Measurements from ENCODE around the gene OSBPL1A. TPM values are rescaled to one million over a fixed set of nuclear protein-coding genes. Genes with fewer than 3 reads are reported as not detected.
A peak's percentile ranks its signal among the peaks of the same experiment; 100 is the strongest.
"Not testable (repeated sequence)": the region's sequence is repeated elsewhere in the genome, so short reads cannot be mapped to it uniquely, and the experiment has no call there.

The OSBPL1A gene
- total RNA-seq, 1 experiment from 2014 or later, result 34.6 TPM

- Histone ChIP-seq H3K4me3 (no peak overlapping the region), H3K27ac (no peak overlapping the region), H3K9me3 (replicated peaks) (no peaks in the 10 kb centered on the region), H3K4me1 (replicated peaks) (no peaks in the 10 kb centered on the region), H3K36me3 (no peaks in the 10 kb centered on the region), H3K27me3 (replicated peaks) (no peaks in the 10 kb centered on the region)
- no peak for DNase-seq (ENCODE audit: low read depth in 1 of 2, low spot score in 2 of 2)
These were observed 10.9 kb downstream of the OSBPL1A start for GRCh38 chr18:24386681-24387080.

GRCh38 chr18:24381126-24381525 is 16.5 kb downstream of the OSBPL1A start:
- Histone ChIP-seq H3K36me3 (0 out of 2 replicates have a peak, but pooled peaks cover 4% of the 10 kb centered on the region), H3K4me1 (replicated peaks) (no peaks in the 10 kb centered on the region), H3K27ac (no peak overlapping the region), H3K4me3 (no peak overlapping the region), H3K27me3 (replicated peaks) (no peaks in the 10 kb centered on the region), H3K9me3 (replicated peaks) (no peaks in the 10 kb centered on the region)
- no peak for DNase-seq (ENCODE audit: low read depth in 1 of 2, low spot score in 2 of 2)

- Histone ChIP-seq H3K27ac (no peak overlapping the region), H3K27me3 (replicated peaks) (no peaks in the 10 kb centered on the region), H3K9me3 (replicated peaks) (no peaks in the 10 kb centered on the region), H3K4me1 (replicated peaks) (no peaks in the 10 kb centered on the region), H3K4me3 (no peak overlapping the region), H3K36me3 (0 out of 2 replicates have a peak, but pooled peaks cover 4% of the 10 kb centered on the region)
- no peak for DNase-seq (ENCODE audit: low read depth in 1 of 2, low spot score in 2 of 2)
These were observed 17.4 kb downstream of the OSBPL1A start for GRCh38 chr18:24380163-24380747.

GRCh38 chr18:24378598-24378997 is 19.0 kb downstream of the OSBPL1A start:
- Histone ChIP-seq H3K9me3 (replicated peaks) (no peaks in the 10 kb centered on the region), H3K4me3 (no peak overlapping the region), H3K27ac (no peak overlapping the region), H3K27me3 (replicated peaks) (no peaks in the 10 kb centered on the region), H3K36me3 (0 out of 2 replicates have a peak, but pooled peaks cover 4% of the 10 kb centered on the region), H3K4me1 (replicated peaks) (no peaks in the 10 kb centered on the region)
- no peak for DNase-seq (ENCODE audit: low read depth in 1 of 2, low spot score in 2 of 2)

GRCh38 chr18:24376531-24376930 is 21.1 kb downstream of the OSBPL1A start:
- H3K4me3 ChIP-seq; H3K9me3 ChIP-seq (replicated peaks); H3K4me1 ChIP-seq (replicated peaks); H3K36me3 ChIP-seq; DNase-seq (ENCODE audit: low read depth in 1 of 2, low spot score in 2 of 2); H3K27me3 ChIP-seq (replicated peaks); H3K27ac ChIP-seq: not testable (repeated sequence)

- no peak for DNase-seq (ENCODE audit: low read depth in 1 of 2, low spot score in 2 of 2)
- Histone ChIP-seq H3K9me3 (replicated peaks) (no peaks in the 10 kb centered on the region), H3K27ac (no peak overlapping the region), H3K27me3 (replicated peaks) (no peaks in the 10 kb centered on the region), H3K4me1 (replicated peaks) (no peaks in the 10 kb centered on the region), H3K36me3 (0 out of 2 replicates have a peak, but pooled peaks cover 4% of the 10 kb centered on the region), H3K4me3 (no peak overlapping the region)
These were observed 24.3 kb downstream of the OSBPL1A start for GRCh38 chr18:24373328-24373727.

GRCh38 chr18:24372279-24372872 is 25.2 kb downstream of the OSBPL1A start:
- 0 out of 2 replicates have a peak, but pooled peaks cover 4% of the 10 kb centered on the region for H3K36me3 ChIP-seq
- no peaks in the 10 kb centered on the region for H3K4me1 ChIP-seq (replicated peaks)

GRCh38 chr18:24370120-24370519 is 27.5 kb downstream of the OSBPL1A start:
- no peaks in the 10 kb centered on the region for H3K4me1 ChIP-seq (replicated peaks)
- H3K27me3 ChIP-seq (replicated peaks), result no peaks in the 10 kb centered on the region
- H3K36me3 ChIP-seq, result no peaks in the 10 kb centered on the region
- no peak overlapping the region for H3K27ac ChIP-seq
- no peaks in the 10 kb centered on the region for H3K9me3 ChIP-seq (replicated peaks)
- no peak overlapping the region for H3K4me3 ChIP-seq
- DNase-seq (ENCODE audit: low read depth in 1 of 2, low spot score in 2 of 2), result peak in 1 of 2 experiments; percentile 22

More at GRCh38 chr18:24372279-24372872, 25.2 kb downstream of the OSBPL1A start:
- H3K9me3 ChIP-seq (replicated peaks), result no peaks in the 10 kb centered on the region
- no peak overlapping the region for H3K4me3 ChIP-seq
- H3K27ac ChIP-seq, result no peak overlapping the region
- no peaks in the 10 kb centered on the region for H3K27me3 ChIP-seq (replicated peaks)
- peak in 1 of 2 experiments; percentile 19 for DNase-seq (ENCODE audit: low read depth in 1 of 2, low spot score in 2 of 2)

GRCh38 chr18:24369426-24369825 is 28.2 kb downstream of the OSBPL1A start:
- H3K27me3 ChIP-seq (replicated peaks), result no peaks in the 10 kb centered on the region
- no peaks in the 10 kb centered on the region for H3K36me3 ChIP-seq

GRCh38 chr18:24368749-24369148 is 28.9 kb downstream of the OSBPL1A start:
- no peaks in the 10 kb centered on the region for H3K27me3 ChIP-seq (replicated peaks)
- no peaks in the 10 kb centered on the region for H3K36me3 ChIP-seq
- H3K4me1 ChIP-seq (replicated peaks), result no peaks in the 10 kb centered on the region
- H3K27ac ChIP-seq, result no peak overlapping the region
- peak in 1 of 2 experiments; percentile 10 for DNase-seq (ENCODE audit: low read depth in 1 of 2, low spot score in 2 of 2)
- no peak overlapping the region for H3K4me3 ChIP-seq
- H3K9me3 ChIP-seq (replicated peaks), result no peaks in the 10 kb centered on the region

More at GRCh38 chr18:24369426-24369825, 28.2 kb downstream of the OSBPL1A start:
- Histone ChIP-seq H3K4me3 (no peak overlapping the region), H3K4me1 (replicated peaks) (no peaks in the 10 kb centered on the region), H3K27ac (no peak overlapping the region), H3K9me3 (replicated peaks) (no peaks in the 10 kb centered on the region)
- DNase-seq (ENCODE audit: low read depth in 1 of 2, low spot score in 2 of 2), result peak in 1 of 2 experiments; percentile 8

- no peak overlapping the region for H3K27ac ChIP-seq
- H3K9me3 ChIP-seq (replicated peaks), result no peaks in the 10 kb centered on the region
- no peak overlapping the region for H3K4me3 ChIP-seq
- H3K4me1 ChIP-seq (replicated peaks), result no peaks in the 10 kb centered on the region
- no peaks in the 10 kb centered on the region for H3K36me3 ChIP-seq
- DNase-seq (ENCODE audit: low read depth in 1 of 2, low spot score in 2 of 2), result peak in 1 of 2 experiments; percentile 5
- H3K27me3 ChIP-seq (replicated peaks), result no peaks in the 10 kb centered on the region
These were observed 31.3 kb downstream of the OSBPL1A start for GRCh38 chr18:24366328-24366727.

- H3K9me3 ChIP-seq (replicated peaks), result no peaks in the 10 kb centered on the region
- peak in 1 of 2 experiments; percentile 2 for DNase-seq (ENCODE audit: low read depth in 1 of 2, low spot score in 2 of 2)
- H3K4me1 ChIP-seq (replicated peaks), result no peaks in the 10 kb centered on the region
These were observed 33.4 kb downstream of the OSBPL1A start for GRCh38 chr18:24364177-24364576.

GRCh38 chr18:24362757-24363156 is 34.9 kb downstream of the OSBPL1A start:
- Histone ChIP-seq H3K4me1 (replicated peaks) (no peaks in the 10 kb centered on the region), H3K27ac (no peak overlapping the region), H3K27me3 (replicated peaks) (no peaks in the 10 kb centered on the region), H3K9me3 (replicated peaks) (no peaks in the 10 kb centered on the region), H3K36me3 (no peaks in the 10 kb centered on the region), H3K4me3 (no peak overlapping the region)
- DNase-seq (ENCODE audit: low read depth in 1 of 2, low spot score in 2 of 2), result peak in 1 of 2 experiments; percentile 8

More at GRCh38 chr18:24364177-24364576, 33.4 kb downstream of the OSBPL1A start:
- Histone ChIP-seq H3K27me3 (replicated peaks) (no peaks in the 10 kb centered on the region), H3K4me3 (no peak overlapping the region), H3K27ac (no peak overlapping the region), H3K36me3 (no peaks in the 10 kb centered on the region)

GRCh38 chr18:24359787-24360530 is 37.7 kb downstream of the OSBPL1A start:
- H3K27me3 ChIP-seq (replicated peaks); H3K27ac ChIP-seq; H3K4me1 ChIP-seq (replicated peaks); H3K4me3 ChIP-seq; H3K36me3 ChIP-seq; H3K9me3 ChIP-seq (replicated peaks): not testable (repeated sequence)
- peak; percentile 30 to 43 for DNase-seq (ENCODE audit: low read depth in 1 of 2, low spot score in 2 of 2)

Data from SJSA1 (cell line).